Stimulated activated CD8-positive, alpha-beta memory T cell treated with anti-CD3 and anti-CD28 coated beads, Interleukin-15, amount 100 ng/mL, for 48 hours (primary cell): Measurements from ENCODE around the gene FOXO6.

ENCODE experiments used
- DNase-seq, 2 donors: peaks; one replicate each; pipeline ENCODE4 v3.0.0-alpha.2; 2020; ENCODE audit warnings: low read depth in 2 of 2

The FOXO6 gene

GRCh38 chr1:41365772-41366454 lies 4.7 kb downstream of the FOXO6 start:
- DNase-seq: no peak

GRCh38 chr1:41366455-41367287 lies 5.4 kb downstream of the FOXO6 start:
- DNase-seq: no peak

DNA sequence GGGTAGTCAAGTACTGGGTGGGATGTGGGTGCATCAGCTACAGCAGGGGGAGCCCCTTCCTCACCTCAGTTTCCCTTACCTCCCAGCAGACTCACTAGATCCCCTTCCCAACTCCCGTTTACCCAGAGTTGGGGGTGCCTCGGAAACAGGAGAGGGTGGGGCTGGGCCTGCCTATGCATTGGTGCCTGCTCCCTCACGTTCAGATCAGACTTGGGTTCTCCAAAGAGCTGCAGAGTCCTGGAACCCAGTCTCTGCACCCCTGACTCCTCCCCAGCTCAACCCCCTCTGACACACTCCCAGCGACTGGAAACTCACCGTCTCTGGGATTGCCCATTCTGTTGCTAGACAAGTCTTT lies 6.0 kb downstream of the FOXO6 start:
- no peak for DNase-seq

DNA sequence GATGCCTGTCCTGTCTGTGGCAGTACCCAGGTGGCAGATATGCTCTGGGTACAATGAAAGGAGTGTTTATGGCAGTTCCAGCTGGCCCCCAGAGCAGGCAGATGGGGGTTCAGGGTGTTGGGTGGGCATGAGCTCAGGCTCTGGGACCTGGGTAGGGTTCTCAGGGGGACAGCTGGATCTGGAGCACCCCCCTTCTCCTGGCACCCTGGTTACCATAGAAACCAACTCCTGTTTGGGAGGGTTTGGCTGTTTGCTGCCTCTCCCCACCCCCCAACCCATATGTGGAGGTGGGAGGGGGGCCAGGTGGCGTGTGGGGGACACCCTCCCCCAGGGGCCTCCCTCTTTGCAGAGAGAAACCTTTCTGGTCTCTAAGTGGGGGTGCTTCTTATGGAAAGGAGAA lies 7.1 kb downstream of the FOXO6 start:
- no peak for DNase-seq

DNA sequence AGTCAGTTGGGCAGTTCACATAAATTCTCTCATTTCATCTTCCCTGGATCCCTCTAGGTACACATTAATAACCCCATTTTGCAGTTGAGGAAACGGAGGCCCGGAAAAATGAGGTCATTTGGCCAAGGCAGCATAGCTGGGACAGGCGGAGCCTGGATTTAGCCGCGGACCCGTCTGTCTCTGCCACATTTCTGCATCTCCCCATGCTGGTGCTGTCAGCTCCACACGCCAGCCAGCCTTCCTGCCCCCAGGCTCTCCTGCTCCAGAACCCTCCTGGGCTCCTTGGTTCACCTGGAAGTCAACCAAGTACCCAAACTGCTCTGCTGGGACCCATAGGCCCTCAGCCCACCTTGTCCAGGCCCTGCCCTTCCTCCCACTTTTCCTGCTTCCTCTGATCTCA lies 7.6 kb downstream of the FOXO6 start:
- DNase-seq: no peak

DNA sequence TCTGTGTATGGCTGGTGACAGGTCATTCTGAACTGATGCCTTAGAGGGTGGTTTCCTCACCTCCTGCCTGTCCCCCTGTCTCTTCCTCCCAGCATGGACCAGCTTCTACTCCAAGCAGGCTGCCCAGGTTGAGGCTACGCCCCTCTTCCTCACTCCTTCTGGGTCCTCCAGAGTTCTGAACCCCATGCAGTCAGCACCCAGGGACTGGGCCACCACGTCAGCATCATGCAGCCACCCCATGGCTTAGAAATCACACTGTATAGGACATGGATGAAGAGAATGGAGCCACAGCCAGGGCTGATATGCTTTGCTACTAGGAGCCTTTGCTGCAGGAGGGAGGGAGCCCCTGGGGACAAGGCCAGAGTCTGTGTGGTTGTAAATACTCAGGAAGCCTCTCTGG lies 8.3 kb downstream of the FOXO6 start:
- no peak for DNase-seq

DNA sequence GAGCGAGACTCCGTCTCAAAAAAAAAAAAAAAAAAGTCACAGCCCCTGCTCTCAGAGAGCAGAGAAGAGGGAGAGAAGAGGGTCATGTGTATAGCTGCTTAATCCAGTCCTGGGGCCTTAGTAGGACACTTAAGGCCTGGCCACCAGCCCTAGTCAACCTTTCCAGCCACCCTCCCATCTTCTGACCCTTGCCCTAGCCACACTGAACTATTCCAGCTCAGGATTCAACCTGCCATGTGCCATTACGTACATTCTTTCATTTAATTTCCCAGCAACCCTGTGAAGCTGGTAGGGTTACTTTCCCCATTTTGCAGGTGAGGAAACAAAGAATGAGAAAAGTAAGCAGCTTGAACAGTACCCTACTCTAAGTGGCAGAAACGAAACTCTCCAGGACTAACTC lies 9.0 kb downstream of the FOXO6 start:
- DNase-seq: no peak

- DNase-seq: no peak
Measured at GRCh38 chr1:41370756-41371420, 9.7 kb downstream of the FOXO6 start.

DNA sequence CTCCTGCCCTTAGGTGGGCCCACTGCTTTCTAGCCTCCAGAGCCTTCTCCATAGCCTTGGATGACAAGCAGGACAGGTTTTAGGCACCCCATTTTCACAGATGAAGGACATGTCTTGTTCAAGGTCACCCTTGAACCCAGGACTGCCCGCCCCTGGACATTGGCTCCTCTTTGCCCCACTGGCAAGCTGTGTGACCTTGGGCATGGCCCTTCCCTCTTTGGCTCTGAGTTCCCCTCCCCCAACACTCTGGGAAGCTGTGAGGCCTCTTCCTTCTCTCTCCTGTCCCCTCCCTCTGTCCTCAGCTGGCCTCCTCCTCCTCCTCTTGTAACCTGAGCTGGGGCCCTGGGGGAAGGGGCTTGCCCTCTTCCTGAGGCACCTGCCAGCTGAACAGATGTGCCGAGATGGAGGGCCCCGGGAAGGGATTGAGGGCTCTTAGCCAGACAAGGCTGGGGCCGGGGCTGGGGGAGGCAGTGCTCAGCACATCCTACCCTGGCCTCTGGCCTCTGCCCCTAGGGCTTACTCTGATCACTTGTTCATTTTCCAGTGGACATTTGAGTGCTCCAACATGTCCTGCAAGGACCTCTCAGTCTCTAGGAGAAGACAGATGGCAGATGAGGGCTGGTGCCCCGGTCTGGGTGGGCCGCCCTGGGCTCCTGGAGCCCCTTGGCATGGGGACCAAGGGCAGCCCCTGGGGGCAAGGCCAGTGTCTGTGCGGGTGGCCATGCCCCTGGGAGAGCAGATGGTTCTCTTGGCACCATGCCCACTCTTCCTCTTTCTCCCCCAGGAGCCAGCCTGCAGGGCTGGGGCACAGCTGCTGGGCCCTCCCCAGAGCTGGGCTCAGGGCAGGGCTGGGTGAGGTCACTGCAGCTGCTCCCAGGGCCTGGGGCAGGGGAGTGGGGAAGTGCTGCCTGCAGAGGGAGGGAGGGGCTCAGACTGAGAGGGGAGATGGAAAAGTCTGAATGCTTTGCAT lies 10.7 kb downstream of the FOXO6 start:
- DNase-seq: no peak

DNA sequence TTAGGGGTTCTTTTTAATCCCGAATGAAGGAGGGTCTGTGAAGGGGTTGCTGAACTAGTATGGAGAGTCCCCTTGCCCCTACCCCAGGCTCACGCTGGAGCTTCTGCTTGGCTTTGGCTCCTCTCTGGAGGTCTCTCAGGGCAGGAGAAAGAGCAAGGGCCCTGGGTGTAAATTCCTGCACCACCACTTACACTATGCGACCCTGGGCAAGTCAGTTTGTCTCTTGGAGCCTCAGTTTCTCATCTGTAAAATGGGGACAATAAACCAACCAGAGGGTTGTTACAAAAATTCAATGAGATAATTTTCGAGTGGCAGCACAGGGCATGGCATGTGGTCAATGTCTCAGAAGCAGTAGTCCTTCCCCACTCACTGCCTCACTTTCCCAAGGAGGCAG lies 11.4 kb downstream of the FOXO6 start:
- DNase-seq: no peak

DNA sequence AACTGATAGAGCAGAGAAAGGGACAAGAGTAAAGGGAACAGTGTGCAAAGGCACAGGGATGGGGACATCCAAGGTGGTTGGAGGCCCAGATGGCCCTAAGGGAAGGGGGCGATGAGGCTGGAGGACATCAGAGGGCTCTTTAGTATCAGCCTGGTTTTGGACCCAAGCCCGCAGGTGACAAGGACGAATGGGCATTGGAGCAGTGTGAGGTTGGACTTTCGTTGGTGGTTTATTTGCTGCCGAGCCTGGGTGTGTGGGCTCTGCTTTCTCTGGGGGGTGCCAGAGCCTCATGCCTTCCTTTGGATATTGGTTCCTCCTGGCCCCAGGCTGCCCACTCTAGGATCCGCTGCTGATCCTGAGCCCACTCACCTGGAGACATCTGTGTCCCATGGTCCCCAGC lies 12.1 kb downstream of the FOXO6 start:
- DNase-seq: no peak

DNA sequence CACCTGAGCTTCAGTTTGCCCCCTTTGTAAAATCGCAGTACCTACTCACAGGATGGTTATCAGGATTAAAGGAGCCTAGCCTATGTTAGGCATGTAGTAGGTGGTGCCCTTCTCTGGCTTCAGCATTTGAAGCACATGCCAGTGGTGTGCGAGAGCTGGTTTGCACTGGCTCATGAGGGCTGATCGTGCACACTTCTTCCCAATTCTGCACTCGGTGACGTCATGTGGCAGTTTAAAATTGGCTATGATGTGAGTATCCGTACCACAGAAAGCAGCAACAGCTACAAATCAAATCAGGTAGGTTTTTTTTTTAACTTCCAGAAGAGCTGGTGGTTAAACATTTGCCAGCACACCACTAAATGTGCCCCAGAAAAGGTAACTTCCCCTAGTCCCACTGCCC lies 13.5 kb downstream of the FOXO6 start:
- no peak for DNase-seq

GRCh38 chr1:41377397-41377796 lies 16.2 kb downstream of the FOXO6 start:
- no peak for DNase-seq

GRCh38 chr1:41378222-41378621 lies 17.0 kb downstream of the FOXO6 start:
- DNase-seq: no peak

DNA sequence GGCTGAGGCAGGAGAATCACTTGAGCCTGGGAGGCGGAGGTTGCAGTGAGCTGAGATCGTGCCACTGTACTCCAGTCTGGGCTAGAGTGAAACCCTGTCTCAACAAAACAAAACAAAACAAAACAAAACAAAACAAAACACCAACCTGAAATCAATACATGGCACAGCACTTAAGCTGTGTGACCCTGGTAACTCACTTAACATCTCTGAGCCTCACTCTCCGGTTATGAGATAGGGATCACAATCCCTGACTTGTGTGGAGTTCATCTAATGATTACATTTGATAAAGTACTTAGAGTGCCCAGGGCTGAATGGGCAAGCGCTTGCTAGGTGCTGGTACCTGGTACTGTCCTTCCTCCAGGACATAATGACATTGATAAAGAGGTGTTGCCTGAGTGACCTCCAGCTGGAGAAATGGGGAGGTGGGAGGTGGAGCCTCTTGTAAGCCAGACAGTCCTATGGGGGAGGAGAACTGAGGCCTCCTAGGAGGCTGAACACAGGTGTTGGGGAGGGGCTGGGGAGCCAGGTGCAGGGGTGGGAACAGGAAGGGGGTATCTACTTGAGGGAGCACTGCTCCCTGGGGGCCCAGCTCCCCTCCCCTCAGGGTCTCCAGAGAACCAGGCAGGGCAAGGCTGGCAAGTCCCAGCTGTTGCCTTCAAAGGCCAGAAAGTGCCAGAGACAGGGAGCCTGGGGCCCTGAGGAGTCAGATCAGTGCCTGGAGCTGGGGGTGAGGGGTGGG lies 17.9 kb downstream of the FOXO6 start:
- DNase-seq: no peak

DNA sequence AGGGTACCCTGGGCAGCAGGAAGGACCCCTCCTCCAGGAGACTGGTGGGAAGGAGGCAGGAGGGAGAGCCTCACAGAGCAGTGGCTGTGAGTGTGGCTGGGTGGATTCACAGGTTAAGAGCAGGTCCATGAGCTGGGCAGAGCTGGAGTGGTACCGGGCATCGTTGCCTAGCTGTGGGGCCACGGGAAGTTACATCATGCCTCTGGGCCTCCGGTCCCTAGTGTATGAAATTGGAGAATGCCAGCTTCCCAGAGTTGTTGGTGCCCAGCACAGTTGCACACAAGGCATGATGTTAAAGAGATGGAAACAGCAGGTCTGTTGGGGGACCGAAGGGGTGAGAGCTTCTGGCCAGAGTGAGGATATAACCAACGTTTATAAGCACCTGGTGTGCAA lies 18.5 kb downstream of the FOXO6 start:
- no peak for DNase-seq

DNA sequence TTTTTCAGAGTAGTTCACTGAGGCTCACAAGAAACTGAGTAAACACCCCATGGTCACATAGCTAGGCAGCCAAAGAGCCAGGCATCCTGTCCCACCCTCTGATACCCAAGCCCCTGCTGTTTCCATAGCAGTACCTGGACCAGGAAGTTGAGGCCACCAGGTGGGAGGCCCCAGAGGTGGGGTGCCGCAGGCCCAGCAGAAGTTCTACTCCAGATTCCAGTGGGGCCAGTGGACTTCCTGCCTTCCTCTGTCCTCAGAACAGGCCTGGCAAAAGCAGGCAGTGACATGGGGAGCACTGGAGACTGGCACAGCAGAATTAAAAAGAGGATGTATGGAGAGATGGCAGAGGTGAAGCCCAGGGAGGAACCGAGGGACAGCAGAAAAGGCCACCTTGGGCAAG lies 19.0 kb downstream of the FOXO6 start:
- DNase-seq: no peak

GRCh38 chr1:41380979-41381691 lies 19.9 kb downstream of the FOXO6 start:
- no peak for DNase-seq

- DNase-seq: no peak
Measured at GRCh38 chr1:41381692-41382479, 20.7 kb downstream of the FOXO6 start.
